ENCODE results near the gene VRK3. TPM values are rescaled to one million over a fixed set of nuclear protein-coding genes. Genes with fewer than 3 reads are reported as not detected.

The VRK3 gene
- total RNA-seq, 1 experiment from 2014 or later, result 33.4 TPM

- TF ChIP-seq, protein P1, sequence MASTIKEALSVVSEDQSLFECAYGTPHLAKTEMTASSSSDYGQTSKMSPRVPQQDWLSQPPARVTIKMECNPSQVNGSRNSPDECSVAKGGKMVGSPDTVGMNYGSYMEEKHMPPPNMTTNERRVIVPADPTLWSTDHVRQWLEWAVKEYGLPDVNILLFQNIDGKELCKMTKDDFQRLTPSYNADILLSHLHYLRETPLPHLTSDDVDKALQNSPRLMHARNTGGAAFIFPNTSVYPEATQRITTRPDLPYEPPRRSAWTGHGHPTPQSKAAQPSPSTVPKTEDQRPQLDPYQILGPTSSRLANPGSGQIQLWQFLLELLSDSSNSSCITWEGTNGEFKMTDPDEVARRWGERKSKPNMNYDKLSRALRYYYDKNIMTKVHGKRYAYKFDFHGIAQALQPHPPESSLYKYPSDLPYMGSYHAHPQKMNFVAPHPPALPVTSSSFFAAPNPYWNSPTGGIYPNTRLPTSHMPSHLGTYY (CRISPR knock-in tag; IDR thresholded peaks at IDR 0.05), result no peak
- TF ChIP-seq PRRX2 (CRISPR knock-in tag; IDR thresholded peaks at IDR 0.05) (no peak), TCF7 (CRISPR knock-in tag; IDR thresholded peaks at IDR 0.05; ENCODE audit: low read depth) (no peak), RORB (CRISPR knock-in tag; IDR thresholded peaks at IDR 0.05) (no peak), USF2 (CRISPR knock-in tag; IDR thresholded peaks at IDR 0.05) (no peak), FOXK1 (CRISPR knock-in tag; IDR thresholded peaks at IDR 0.05) (no peak), TEAD4 (CRISPR knock-in tag; IDR thresholded peaks at IDR 0.05) (no peak), JUN (CRISPR knock-in tag; IDR thresholded peaks at IDR 0.05) (no peak), JAZF1 (CRISPR knock-in tag; IDR thresholded peaks at IDR 0.05) (no peak), HMGXB4 (CRISPR knock-in tag; IDR thresholded peaks at IDR 0.05) (no peak)
These were observed 48.7 kb downstream of the VRK3 start (continued) for GRCh38 chr19:49976496-49976895.

DNA sequence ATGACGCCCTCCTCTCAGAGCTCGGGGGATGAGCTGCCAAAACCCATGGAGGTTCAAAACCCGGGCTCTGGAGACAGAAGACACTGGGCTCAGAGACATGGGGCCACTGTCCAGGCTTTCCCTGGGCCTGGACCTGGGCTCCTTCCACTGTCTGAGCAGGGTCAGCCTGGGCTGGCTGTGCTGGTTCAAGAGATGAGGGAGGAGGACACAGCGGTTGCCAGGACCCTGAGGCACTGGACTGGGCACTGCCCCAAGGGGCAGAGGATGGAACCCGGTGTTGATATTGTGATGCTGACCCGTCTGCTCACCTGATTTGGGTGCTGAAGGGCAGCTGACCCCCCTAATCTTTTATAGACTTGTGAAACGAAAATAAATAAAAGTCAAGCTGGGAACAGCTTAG is 50.1 kb downstream of the VRK3 start:
- H3K27me3 Mint-ChIP-seq (ENCODE audit: low read depth), result no peaks in the 10 kb centered on the region
- ATAC-seq (no peak), DNase-seq (ENCODE audit: low spot score) (no peak)
- H3K36me3 Mint-ChIP-seq, result 0 out of 2 replicates have a peak, but pooled peaks cover 2% of the 10 kb centered on the region
- ChIA-PET POLR2A (no interaction called here), CTCF (interaction anchor here (1.5 kb wide), 1 partner anchor 37 kb away, joined by 4 read pairs; no protein-coding TSS in a partner anchor)
- no peak overlapping the region for H3K27ac Mint-ChIP-seq
- no peak overlapping the region for H3K4me3 Mint-ChIP-seq
- H3K4me1 Mint-ChIP-seq, result no peaks in the 10 kb centered on the region
- no peaks in the 10 kb centered on the region for H3K9me3 Mint-ChIP-seq
- TF ChIP-seq ZBTB21 (CRISPR knock-in tag; IDR thresholded peaks at IDR 0.05; ENCODE audit: borderline replicate concordance) (no peak), ZNF121 (CRISPR knock-in tag; IDR thresholded peaks at IDR 0.05) (no peak), NFE2L1 (CRISPR knock-in tag; IDR thresholded peaks at IDR 0.05) (no peak), TEAD1 (CRISPR knock-in tag; IDR thresholded peaks at IDR 0.05) (no peak), EMX1 (CRISPR knock-in tag; IDR thresholded peaks at IDR 0.05) (no peak), AR (CRISPR knock-in tag; IDR thresholded peaks at IDR 0.05) (no peak), ZNF219 (CRISPR knock-in tag; IDR thresholded peaks at IDR 0.05; ENCODE audit: borderline replicate concordance) (no peak), JUN (CRISPR knock-in tag; IDR thresholded peaks at IDR 0.05) (no peak), CREB1 (CRISPR knock-in tag; IDR thresholded peaks at IDR 0.05) (no peak), ZBTB43 (CRISPR knock-in tag; IDR thresholded peaks at IDR 0.05) (no peak)
- TF ChIP-seq, protein P2, sequence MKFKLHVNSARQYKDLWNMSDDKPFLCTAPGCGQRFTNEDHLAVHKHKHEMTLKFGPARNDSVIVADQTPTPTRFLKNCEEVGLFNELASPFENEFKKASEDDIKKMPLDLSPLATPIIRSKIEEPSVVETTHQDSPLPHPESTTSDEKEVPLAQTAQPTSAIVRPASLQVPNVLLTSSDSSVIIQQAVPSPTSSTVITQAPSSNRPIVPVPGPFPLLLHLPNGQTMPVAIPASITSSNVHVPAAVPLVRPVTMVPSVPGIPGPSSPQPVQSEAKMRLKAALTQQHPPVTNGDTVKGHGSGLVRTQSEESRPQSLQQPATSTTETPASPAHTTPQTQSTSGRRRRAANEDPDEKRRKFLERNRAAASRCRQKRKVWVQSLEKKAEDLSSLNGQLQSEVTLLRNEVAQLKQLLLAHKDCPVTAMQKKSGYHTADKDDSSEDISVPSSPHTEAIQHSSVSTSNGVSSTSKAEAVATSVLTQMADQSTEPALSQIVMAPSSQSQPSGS (CRISPR knock-in tag; IDR thresholded peaks at IDR 0.05; ENCODE audit: borderline replicate concordance, low read depth), result no peak
- TF ChIP-seq, protein P3, sequence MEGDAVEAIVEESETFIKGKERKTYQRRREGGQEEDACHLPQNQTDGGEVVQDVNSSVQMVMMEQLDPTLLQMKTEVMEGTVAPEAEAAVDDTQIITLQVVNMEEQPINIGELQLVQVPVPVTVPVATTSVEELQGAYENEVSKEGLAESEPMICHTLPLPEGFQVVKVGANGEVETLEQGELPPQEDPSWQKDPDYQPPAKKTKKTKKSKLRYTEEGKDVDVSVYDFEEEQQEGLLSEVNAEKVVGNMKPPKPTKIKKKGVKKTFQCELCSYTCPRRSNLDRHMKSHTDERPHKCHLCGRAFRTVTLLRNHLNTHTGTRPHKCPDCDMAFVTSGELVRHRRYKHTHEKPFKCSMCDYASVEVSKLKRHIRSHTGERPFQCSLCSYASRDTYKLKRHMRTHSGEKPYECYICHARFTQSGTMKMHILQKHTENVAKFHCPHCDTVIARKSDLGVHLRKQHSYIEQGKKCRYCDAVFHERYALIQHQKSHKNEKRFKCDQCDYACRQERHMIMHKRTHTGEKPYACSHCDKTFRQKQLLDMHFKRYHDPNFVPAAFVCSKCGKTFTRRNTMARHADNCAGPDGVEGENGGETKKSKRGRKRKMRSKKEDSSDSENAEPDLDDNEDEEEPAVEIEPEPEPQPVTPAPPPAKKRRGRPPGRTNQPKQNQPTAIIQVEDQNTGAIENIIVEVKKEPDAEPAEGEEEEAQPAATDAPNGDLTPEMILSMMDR (IDR thresholded peaks at IDR 0.05), result no peak
- TF ChIP-seq, protein P4, sequence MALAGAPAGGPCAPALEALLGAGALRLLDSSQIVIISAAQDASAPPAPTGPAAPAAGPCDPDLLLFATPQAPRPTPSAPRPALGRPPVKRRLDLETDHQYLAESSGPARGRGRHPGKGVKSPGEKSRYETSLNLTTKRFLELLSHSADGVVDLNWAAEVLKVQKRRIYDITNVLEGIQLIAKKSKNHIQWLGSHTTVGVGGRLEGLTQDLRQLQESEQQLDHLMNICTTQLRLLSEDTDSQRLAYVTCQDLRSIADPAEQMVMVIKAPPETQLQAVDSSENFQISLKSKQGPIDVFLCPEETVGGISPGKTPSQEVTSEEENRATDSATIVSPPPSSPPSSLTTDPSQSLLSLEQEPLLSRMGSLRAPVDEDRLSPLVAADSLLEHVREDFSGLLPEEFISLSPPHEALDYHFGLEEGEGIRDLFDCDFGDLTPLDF (CRISPR knock-in tag; IDR thresholded peaks at IDR 0.05), result no peak

Measured in WTC11 (cell line).